ENCODE results near the gene EIF4B. TPM values are rescaled to one million over a fixed set of nuclear protein-coding genes. Genes with fewer than 3 reads are reported as not detected.

Gene EIF4B
- total RNA-seq, 1 experiment from 2014 or later = 351 TPM

- Histone ChIP-seq H3K9me3 (ENCODE audit: control insufficient read depth, insufficient read depth, low read depth, low read length) (no peaks in the 10 kb centered on the region), H3K4me3 (ENCODE audit: low read depth in 2 of 2, low read length in 2 of 2) (no peak overlapping the region), H3K27ac (ENCODE audit: low read length) (no peak overlapping the region), H3K36me3 (ENCODE audit: control insufficient read depth, insufficient read depth, low read length) (no peaks in the 10 kb centered on the region), H3K27me3 (ENCODE audit: control insufficient read depth, insufficient read depth, low read length) (no peaks in the 10 kb centered on the region), H3K4me1 (ENCODE audit: control insufficient read depth, insufficient read depth, low read length) (no peaks in the 10 kb centered on the region)
- ChIA-PET POLR2A (no interaction called here), CTCF (interaction anchor here (1.4 kb wide), 1 partner anchor 20 kb away, joined by 4 read pairs; no protein-coding TSS in a partner anchor)
- intact Hi-C loops (cut with micrococcal nuclease; ENCODE audit: unreplicated experiment) = no loop called here
- ATAC-seq = no peak
- TF ChIP-seq REST (IDR thresholded peaks at IDR 0.05; ENCODE audit: insufficient read depth in 1 of 2, low read depth in 2 of 2, low read length in 1 of 2) (no peak), POLR2AphosphoS5 (IDR thresholded peaks at IDR 0.05; ENCODE audit: low read depth, low read length) (no peak)
- DNase-seq (ENCODE audit: low read depth, low spot score) = no peak
- no TSS peak for BruUV-seq (replicated peaks)
- in situ Hi-C loops (cut with HindIII; ENCODE audit: low pct_unique_long_range_greater_than_20kb, low sequenced_read_pairs) = no loop called here
Measured at GRCh38 chr12:53086361-53086760, 80.1 kb downstream of the EIF4B start.

- DNase-seq (ENCODE audit: low read depth, low spot score) = no peak
- POLR2A ChIA-PET = no interaction called here
- Histone ChIP-seq H3K27me3 (ENCODE audit: control insufficient read depth, insufficient read depth, low read length) (no peaks in the 10 kb centered on the region), H3K9me3 (ENCODE audit: control insufficient read depth, insufficient read depth, low read depth, low read length) (no peaks in the 10 kb centered on the region), H3K27ac (ENCODE audit: low read length) (no peak overlapping the region), H3K36me3 (ENCODE audit: control insufficient read depth, insufficient read depth, low read length) (no peaks in the 10 kb centered on the region), H3K4me1 (ENCODE audit: control insufficient read depth, insufficient read depth, low read length) (no peaks in the 10 kb centered on the region), H3K4me3 (ENCODE audit: low read depth in 2 of 2, low read length in 2 of 2) (no peak overlapping the region)
- ATAC-seq = no peak
- CTCF ChIA-PET = no interaction called here
- in situ Hi-C loops (cut with HindIII; ENCODE audit: low pct_unique_long_range_greater_than_20kb, low sequenced_read_pairs) = no loop called here
- TF ChIP-seq SIN3A (IDR thresholded peaks at IDR 0.05; ENCODE audit: borderline replicate concordance, insufficient read depth, low read depth, low read length) = no peak
- intact Hi-C loops (cut with micrococcal nuclease; ENCODE audit: unreplicated experiment) = no loop called here
- no TSS peak for BruUV-seq (replicated peaks)
Measured at GRCh38 chr12:53090105-53090504, 83.8 kb downstream of the EIF4B start.

GRCh38 chr12:53090554-53090953 lies 84.3 kb downstream of the EIF4B start:
- Histone ChIP-seq H3K27me3 (ENCODE audit: control insufficient read depth, insufficient read depth, low read length) (no peaks in the 10 kb centered on the region), H3K9me3 (ENCODE audit: control insufficient read depth, insufficient read depth, low read depth, low read length) (no peaks in the 10 kb centered on the region), H3K27ac (ENCODE audit: low read length) (no peak overlapping the region), H3K4me3 (ENCODE audit: low read depth in 2 of 2, low read length in 2 of 2) (no peak overlapping the region), H3K36me3 (ENCODE audit: control insufficient read depth, insufficient read depth, low read length) (no peaks in the 10 kb centered on the region), H3K4me1 (ENCODE audit: control insufficient read depth, insufficient read depth, low read length) (no peaks in the 10 kb centered on the region)
- BruUV-seq (replicated peaks) = no TSS peak
- TF ChIP-seq REST (IDR thresholded peaks at IDR 0.05; ENCODE audit: insufficient read depth in 1 of 2, low read depth in 2 of 2, low read length in 1 of 2) (no peak), SIN3A (IDR thresholded peaks at IDR 0.05; ENCODE audit: borderline replicate concordance, insufficient read depth, low read depth, low read length) (no peak), POLR2AphosphoS5 (IDR thresholded peaks at IDR 0.05; ENCODE audit: low read depth, low read length) (no peak)
- CTCF ChIA-PET = no interaction called here
- ATAC-seq (no peak), DNase-seq (ENCODE audit: low read depth, low spot score) (no peak)
- intact Hi-C loops (cut with micrococcal nuclease; ENCODE audit: unreplicated experiment) = no loop called here
- in situ Hi-C loops (cut with HindIII; ENCODE audit: low pct_unique_long_range_greater_than_20kb, low sequenced_read_pairs) = no loop called here
- POLR2A ChIA-PET = no interaction called here
